CD8-positive, alpha-beta memory T cell (primary cell): Measurements from ENCODE around the gene ROCK2. TPM values are rescaled to one million over a fixed set of nuclear protein-coding genes. Genes with fewer than 3 reads are reported as not detected.

Experiments used
- CTCF ChIA-PET: fragments of 350-600 bp; sonication (Branson Sonifier 250); formaldehyde crosslinking; loops from one replicate; lab custom pipeline; 2021; ENCODE audit warnings: antibody characterized with exemption; lab: Charles Lee
- POLR2A ChIA-PET: fragments of 350-600 bp; sonication (Branson Sonifier 250); formaldehyde crosslinking; loops from one replicate; lab custom pipeline; 2021; ENCODE audit warnings: antibody characterized with exemption; lab: Charles Lee
- DNase-seq, 5 donors: peaks; one replicate each; pipeline versions ENCODE4 v3.0.0 to v3.0.0-alpha.2; 2020 to 2022; ENCODE audit warnings: mixed read lengths in 1 of 5
- H3K27ac ChIP-seq: one replicate; pipeline ENCODE4 v1.7.0; 2013; ENCODE audit warnings: low read depth, mild to moderate bottlenecking, low read length, moderate library complexity
- H3K27me3 ChIP-seq: 2 replicates; pipeline ENCODE4 v1.7.0; 2013; ENCODE audit warnings: low read length, mild to moderate bottlenecking; ENCODE audit not compliant: insufficient read depth, poor library complexity, severe bottlenecking
- H3K36me3 ChIP-seq: 2 replicates; pipeline ENCODE4 v1.7.0; 2013; ENCODE audit warnings: mild to moderate bottlenecking, low read length, moderate library complexity; ENCODE audit not compliant: insufficient read depth
- H3K4me1 ChIP-seq: 2 replicates; pipeline ENCODE4 v1.7.0; 2013; ENCODE audit warnings: mild to moderate bottlenecking, low read length, moderate library complexity; ENCODE audit not compliant: insufficient read depth
- H3K4me3 ChIP-seq: 2 replicates; pipeline ENCODE4 v1.7.0; 2013; ENCODE audit warnings: mild to moderate bottlenecking, low read length
- H3K9me3 ChIP-seq: 2 replicates; pipeline ENCODE4 v1.7.0; 2013; ENCODE audit warnings: mild to moderate bottlenecking, low read length
- H3K27ac Mint-ChIP-seq, 8 donors: one replicate each; pipeline ENCODE4 v1.8.0; 2020 to 2021; ENCODE audit warnings: mixed read lengths in 8 of 8, mild to moderate bottlenecking in 6 of 8, inconsistent platforms in 3 of 8, moderate library complexity in 3 of 8
- H3K27me3 Mint-ChIP-seq, 2 donors: one replicate each; pipeline ENCODE4 v1.8.0; 2020 to 2021; ENCODE audit warnings: mixed read lengths in 2 of 2, mild to moderate bottlenecking in 1 of 2, moderate library complexity in 1 of 2
- H3K36me3 Mint-ChIP-seq, 3 donors: one replicate each; pipeline ENCODE4 v1.8.0; 2020 to 2021; ENCODE audit warnings: mixed read lengths in 3 of 3, inconsistent platforms in 1 of 3, mild to moderate bottlenecking in 1 of 3
- H3K4me1 Mint-ChIP-seq, 3 donors: one replicate each; pipeline ENCODE4 v1.8.0; 2020 to 2021; ENCODE audit warnings: mixed read lengths in 3 of 3, inconsistent platforms in 1 of 3, mild to moderate bottlenecking in 1 of 3
- H3K4me3 Mint-ChIP-seq, 7 donors: one replicate each; pipeline ENCODE4 v1.8.0; 2020 to 2021; ENCODE audit warnings: mixed read lengths in 7 of 7, mild to moderate bottlenecking in 6 of 7, moderate library complexity in 4 of 7, inconsistent platforms in 2 of 7
- H3K9me3 Mint-ChIP-seq, 5 donors: one replicate each; pipeline ENCODE4 v1.8.0; 2020 to 2022; ENCODE audit warnings: mixed read lengths in 5 of 5, mild to moderate bottlenecking in 3 of 5, moderate library complexity in 2 of 5, inconsistent platforms in 1 of 5
- polyA plus RNA-seq: library from polyadenylated mRNA; unstranded; fragments of 300-500 nt; fragmentation: Illumina TruSeq; gene quantifications from one replicate; pipeline ENCODE4 v1.2.3, GENCODE V29; 2021
- total RNA-seq, 2 experiments: library from RNA; stranded (reverse); gene quantifications; one replicate each; pipeline ENCODE4 v1.2.3, GENCODE V29; 2021

The ROCK2 gene
- total and polyA plus RNA-seq, 3 experiments from 2014 or later: 15.5 to 22.9 (median 19.5) TPM

GRCh38 chr2:11155381-11156035 is 188.9 kb downstream of the ROCK2 start, which contains the start of gene SLC66A3:
TSS of gene SLC66A3 (plus strand) at chr2:11155467. CDS start at chr2:11155547, 80 bp downstream.
- peak within 1 kb of the TSS; percentile 66 for H3K4me3 ChIP-seq
- peaks cover 21% of the 10 kb centered on the region for H3K4me1 ChIP-seq
- DNase-seq: peak in 1 of 5 donors; percentile 85
- Mint-ChIP-seq H3K4me3 (peak within 1 kb of the TSS; percentile 78 to 91 (median 83)), H3K4me1 (peaks cover 19 to 32% (median 28%) of the 10 kb centered on the region in 3 donors), H3K36me3 (peaks cover 0 to 4% (median 1%) of the 10 kb centered on the region in 3 donors), H3K27me3 (no peaks in the 10 kb centered on the region), H3K27ac (peak within 1 kb of the TSS; percentile 56 to 90 (median 84)), H3K9me3 (no peaks in the 10 kb centered on the region)
- H3K27me3 ChIP-seq: no peaks in the 10 kb centered on the region
- no peaks in the 10 kb centered on the region for H3K36me3 ChIP-seq
- no peaks in the 10 kb centered on the region for H3K9me3 ChIP-seq
- H3K27ac ChIP-seq: peak within 1 kb of the TSS; percentile 75
- POLR2A ChIA-PET: interaction anchor here (0.5 to 1.7 kb wide), 9 partner anchors 9 to 707 kb away, joined by 3 to 13 read pairs (median 4); partner anchors contain the start of genes E2F6, LPIN1, ODC1 and ROCK2
- CTCF ChIA-PET: interaction anchor here (1.0 to 2.7 kb wide), 5 partner anchors 12 to 320 kb away, joined by 3 to 30 read pairs (median 3); a partner anchor contains a TSS

- H3K36me3 Mint-ChIP-seq: peaks cover 0 to 1% (median 0%) of the 10 kb centered on the region in 3 donors
- H3K27ac Mint-ChIP-seq: peak overlapping the region; percentile 56 to 90 (median 84)
- H3K9me3 Mint-ChIP-seq: no peaks in the 10 kb centered on the region
- H3K4me3 ChIP-seq: peak overlapping the region; percentile 64
- peak overlapping the region; percentile 75 for H3K27ac ChIP-seq
- DNase-seq: peak; percentile 94 to 99 (median 97)
- peak overlapping the region; percentile 75 to 91 (median 82) for H3K4me3 Mint-ChIP-seq
- CTCF ChIA-PET: interaction anchor here (1.0 to 2.7 kb wide), 5 partner anchors 13 to 320 kb away, joined by 3 to 30 read pairs (median 3); a partner anchor contains a TSS
- no peaks in the 10 kb centered on the region for H3K27me3 ChIP-seq
- H3K27me3 Mint-ChIP-seq: no peaks in the 10 kb centered on the region
- H3K4me1 ChIP-seq: peaks cover 21% of the 10 kb centered on the region
- POLR2A ChIA-PET: interaction anchor here (0.8 to 1.7 kb wide), 5 partner anchors 22 to 592 kb away, joined by 4 to 13 read pairs (median 5); partner anchors contain the start of genes E2F6 and LPIN1
- H3K36me3 ChIP-seq: no peaks in the 10 kb centered on the region
- no peaks in the 10 kb centered on the region for H3K9me3 ChIP-seq
- H3K4me1 Mint-ChIP-seq: peaks cover 14 to 27% (median 22%) of the 10 kb centered on the region in 3 donors
These were observed 189.5 kb downstream of the ROCK2 start for GRCh38 chr2:11154923-11155380.

DNA sequence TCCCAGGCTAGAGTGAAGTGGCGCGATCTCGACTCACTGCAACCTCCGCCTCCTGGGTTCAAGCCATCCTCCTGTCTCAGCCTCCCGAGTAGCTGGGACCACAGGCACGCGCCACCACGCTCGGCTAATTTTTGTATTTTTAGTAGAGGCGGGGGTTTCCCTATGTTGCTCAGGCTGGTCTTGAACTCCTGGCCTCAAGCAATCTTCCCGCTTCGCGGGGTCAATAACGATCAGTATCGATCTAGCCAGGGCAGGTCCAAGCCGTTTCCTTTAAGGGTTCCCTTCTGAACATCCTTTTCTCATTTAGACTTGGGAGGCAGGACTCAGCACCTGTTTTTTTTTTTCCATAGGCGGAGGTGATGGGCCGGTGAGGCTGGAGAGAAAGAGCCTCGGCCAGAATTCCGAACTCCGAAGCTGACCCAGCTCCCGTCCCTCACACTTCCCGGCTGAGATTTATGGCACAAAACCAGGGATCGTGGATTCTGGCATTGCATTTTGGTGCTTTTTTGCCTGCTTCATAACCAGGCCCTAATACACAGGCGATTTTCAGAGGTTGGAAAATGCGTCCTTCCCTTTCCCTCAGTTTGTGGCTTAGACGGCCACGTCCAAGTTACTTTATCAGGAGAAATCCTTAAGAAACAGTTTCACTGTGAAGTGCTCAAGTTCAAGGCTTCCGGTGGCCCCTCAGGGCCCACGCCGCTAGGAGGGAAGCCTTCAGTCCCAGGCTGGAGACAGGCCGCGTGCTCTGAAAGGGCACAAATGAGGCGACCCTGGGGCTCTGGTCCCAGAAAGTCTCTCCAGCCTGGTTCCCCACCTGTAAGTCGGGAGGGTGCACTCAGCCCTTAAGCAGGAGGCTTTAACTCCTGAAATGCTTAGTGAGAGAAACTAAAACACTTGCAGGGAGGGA is 190.2 kb downstream of the ROCK2 start:
- H3K4me1 Mint-ChIP-seq: peaks cover 13 to 26% (median 19%) of the 10 kb centered on the region in 3 donors
- POLR2A ChIA-PET: interaction anchor here (1.5 to 1.7 kb wide), 3 partner anchors 21 to 311 kb away, joined by 4 to 13 read pairs (median 6); partner anchors contain the start of gene E2F6
- peaks cover 21% of the 10 kb centered on the region for H3K4me1 ChIP-seq
- CTCF ChIA-PET: interaction anchor here (1.0 to 2.7 kb wide), 5 partner anchors 22 to 311 kb away, joined by 3 to 30 read pairs (median 3); a partner anchor contains a TSS
- peak overlapping the region; percentile 75 to 91 (median 82) for H3K4me3 Mint-ChIP-seq
- peak overlapping the region; percentile 75 for H3K27ac ChIP-seq
- H3K36me3 Mint-ChIP-seq: no peaks in the 10 kb centered on the region
- no peaks in the 10 kb centered on the region for H3K36me3 ChIP-seq
- peak overlapping the region; percentile 56 to 90 (median 84) for H3K27ac Mint-ChIP-seq
- H3K9me3 ChIP-seq: no peaks in the 10 kb centered on the region
- H3K27me3 Mint-ChIP-seq: no peaks in the 10 kb centered on the region
- H3K4me3 ChIP-seq: peak overlapping the region; percentile 64
- no peaks in the 10 kb centered on the region for H3K27me3 ChIP-seq
- H3K9me3 Mint-ChIP-seq: no peaks in the 10 kb centered on the region
- DNase-seq: peak in 1 of 5 donors; percentile 11

DNA sequence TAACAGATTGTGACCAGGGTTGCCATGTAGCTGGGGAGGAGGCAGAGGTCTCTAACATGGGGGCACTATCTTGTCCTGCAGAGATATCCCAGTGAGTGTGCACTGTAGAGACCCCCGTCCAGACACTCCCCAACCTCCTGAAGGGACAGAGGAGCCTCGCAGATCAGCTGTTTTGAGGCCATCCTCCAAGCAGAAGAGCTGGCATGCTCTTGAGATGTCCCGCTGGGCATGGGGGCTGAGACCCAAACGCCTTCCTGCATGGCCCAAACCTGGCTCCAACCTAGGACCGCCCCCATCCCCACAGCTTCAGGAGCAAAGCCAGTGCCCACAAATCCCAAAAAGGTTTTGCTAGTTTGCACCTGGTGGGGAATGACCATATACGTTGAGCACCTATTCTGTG is 191.8 kb downstream of the ROCK2 start:
- ChIA-PET POLR2A (interaction anchor here (2.1 kb wide), 1 partner anchor 20 kb away, joined by 8 read pairs; a partner anchor contains a TSS), CTCF (interaction anchor here (2.1 to 4.0 kb wide), 2 partner anchors 20 to 23 kb away, joined by 7 to 21 read pairs; a partner anchor contains a TSS)
- peaks cover 10 to 23% (median 19%) of the 10 kb centered on the region in 3 donors for H3K4me1 Mint-ChIP-seq
- Histone ChIP-seq H3K27me3 (no peaks in the 10 kb centered on the region), H3K4me3 (no peak overlapping the region), H3K27ac (no peak overlapping the region), H3K4me1 (peaks cover 21% of the 10 kb centered on the region), H3K36me3 (no peaks in the 10 kb centered on the region), H3K9me3 (no peaks in the 10 kb centered on the region)
- no peaks in the 10 kb centered on the region for H3K36me3 Mint-ChIP-seq
- H3K9me3 Mint-ChIP-seq: no peaks in the 10 kb centered on the region
- peak overlapping the region in 1 of 7 donors; percentile 27 for H3K4me3 Mint-ChIP-seq
- no peak overlapping the region for H3K27ac Mint-ChIP-seq
- DNase-seq: no peak
- no peaks in the 10 kb centered on the region for H3K27me3 Mint-ChIP-seq

- ChIA-PET CTCF (interaction anchor here (2.6 kb wide), 1 partner anchor 15 kb away, joined by 8 read pairs; a partner anchor contains a TSS), POLR2A (no interaction called here)
- Mint-ChIP-seq H3K36me3 (no peaks in the 10 kb centered on the region), H3K27me3 (peaks cover 4 to 6% of the 10 kb centered on the region in 2 donors), H3K4me1 (no peaks in the 10 kb centered on the region), H3K4me3 (no peak overlapping the region), H3K9me3 (no peaks in the 10 kb centered on the region), H3K27ac (no peak overlapping the region)
- Histone ChIP-seq H3K4me1 (no peaks in the 10 kb centered on the region), H3K27ac (no peak overlapping the region), H3K36me3 (no peaks in the 10 kb centered on the region), H3K4me3 (no peak overlapping the region), H3K27me3 (no peaks in the 10 kb centered on the region), H3K9me3 (no peaks in the 10 kb centered on the region)
- DNase-seq: no peak
These were observed 197.2 kb downstream of the ROCK2 start for GRCh38 chr2:11147263-11147662.

GRCh38 chr2:11146076-11146475 is 198.4 kb downstream of the ROCK2 start:
- Mint-ChIP-seq H3K27me3 (peaks cover 7 to 15% of the 10 kb centered on the region in 2 donors), H3K27ac (no peak overlapping the region), H3K36me3 (peaks cover 0 to 4% (median 0%) of the 10 kb centered on the region in 3 donors), H3K9me3 (no peaks in the 10 kb centered on the region), H3K4me3 (no peak overlapping the region), H3K4me1 (no peaks in the 10 kb centered on the region)
- Histone ChIP-seq H3K9me3 (no peaks in the 10 kb centered on the region), H3K27ac (no peak overlapping the region), H3K4me3 (no peak overlapping the region), H3K27me3 (no peaks in the 10 kb centered on the region), H3K4me1 (no peaks in the 10 kb centered on the region), H3K36me3 (no peaks in the 10 kb centered on the region)
- DNase-seq: no peak
- ChIA-PET CTCF (interaction anchor here (2.6 kb wide), 1 partner anchor 14 kb away, joined by 8 read pairs; a partner anchor contains a TSS), POLR2A (no interaction called here)

GRCh38 chr2:11145350-11145749 is 199.1 kb downstream of the ROCK2 start:
- no peaks in the 10 kb centered on the region for H3K27me3 ChIP-seq
- H3K9me3 Mint-ChIP-seq: no peaks in the 10 kb centered on the region
- CTCF ChIA-PET: interaction anchor here (1.8 kb wide), 1 partner anchor 13 kb away, joined by 8 read pairs; a partner anchor contains a TSS
- no peaks in the 10 kb centered on the region for H3K36me3 ChIP-seq
- H3K4me3 ChIP-seq: no peak overlapping the region
- DNase-seq: no peak
- POLR2A ChIA-PET: no interaction called here
- H3K4me3 Mint-ChIP-seq: no peak overlapping the region
- no peaks in the 10 kb centered on the region for H3K4me1 ChIP-seq
- no peaks in the 10 kb centered on the region for H3K4me1 Mint-ChIP-seq
- no peak overlapping the region for H3K27ac ChIP-seq
- H3K9me3 ChIP-seq: no peaks in the 10 kb centered on the region
- peaks cover 11 to 21% of the 10 kb centered on the region in 2 donors for H3K27me3 Mint-ChIP-seq
- peaks cover 0 to 4% (median 0%) of the 10 kb centered on the region in 3 donors for H3K36me3 Mint-ChIP-seq
- no peak overlapping the region for H3K27ac Mint-ChIP-seq
